ENCODE data around the gene RHBDF2. TPM values are rescaled to one million over a fixed set of nuclear protein-coding genes. Genes with fewer than 3 reads are reported as not detected.

The RHBDF2 gene
- total and polyA plus RNA-seq, 4 donors, result 2.6 to 45.0 (median 21.0) TPM

DNA sequence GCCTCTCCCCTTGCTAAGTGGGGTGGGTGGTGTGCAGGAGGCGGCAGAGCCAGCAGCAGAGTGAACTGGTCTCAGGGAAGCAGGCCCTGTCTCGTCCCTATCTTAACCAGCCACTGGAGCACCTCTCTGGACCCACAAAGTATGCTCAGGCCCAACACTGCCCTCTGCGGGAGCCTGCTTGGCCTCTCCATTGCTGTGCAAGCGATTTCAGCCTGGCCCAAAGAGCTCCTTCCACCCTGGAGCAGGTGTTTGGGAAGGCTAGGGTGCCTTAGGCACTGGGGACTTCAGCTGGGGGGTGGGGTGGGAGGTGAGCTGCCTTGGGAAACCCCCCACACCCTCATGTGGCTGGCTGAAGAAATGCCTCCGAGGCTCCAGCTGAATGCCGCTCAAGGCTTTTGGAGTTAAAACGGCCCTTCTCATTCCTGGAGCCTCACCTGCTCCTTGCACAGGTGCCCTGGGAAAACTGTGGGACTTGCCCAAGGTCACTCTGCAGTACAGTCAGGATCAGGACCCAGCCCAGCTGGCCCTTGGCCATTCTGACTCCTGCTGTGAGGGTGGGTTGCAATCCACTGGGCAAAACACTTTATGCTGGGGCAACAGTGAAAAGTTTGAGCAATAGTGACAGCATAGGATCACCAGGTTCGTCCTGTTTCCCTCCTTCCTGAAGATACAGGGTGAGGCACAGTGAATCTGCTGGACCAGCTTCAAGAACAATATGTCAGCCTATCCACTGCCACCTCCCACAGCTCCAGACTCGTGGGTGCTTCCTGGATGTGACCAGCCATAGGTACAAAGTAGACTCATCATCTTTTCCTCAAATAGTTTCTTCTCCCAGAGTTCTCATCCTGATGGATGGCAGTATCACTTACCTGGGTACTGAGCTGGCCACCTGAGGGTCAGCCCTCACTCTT, 42.4 kb downstream of the RHBDF2 start:
- WGBS, 2 donors, result 65 to 66% methylated on average over 9 of the region's 9 CpGs
- Histone ChIP-seq H3K9me3 (ENCODE audit: control insufficient read depth, low read length) (no peaks in the 10 kb centered on the region), H3K4me3 (ENCODE audit: low read length in 2 of 2) (no peak overlapping the region), H3K27me3 (ENCODE audit: control insufficient read depth in 1 of 2, insufficient read depth in 2 of 2, low read length in 1 of 2) (no peaks in the 10 kb centered on the region), H3K27ac (ENCODE audit: low read depth in 1 of 2, low read length in 2 of 2) (no peak overlapping the region), H3K4me1 (ENCODE audit: control insufficient read depth in 1 of 2, insufficient read depth in 2 of 2, low read length in 2 of 2) (no peaks in the 10 kb centered on the region), H3K36me3 (ENCODE audit: control insufficient read depth in 1 of 2, insufficient read depth in 2 of 2, low read length in 1 of 2) (no peaks in the 10 kb centered on the region)
- DNase-seq (no peak), ATAC-seq (ENCODE audit: low FRiP score) (no peak)
- intact Hi-C loops (cut with DNase I), result no loop called here

DNA sequence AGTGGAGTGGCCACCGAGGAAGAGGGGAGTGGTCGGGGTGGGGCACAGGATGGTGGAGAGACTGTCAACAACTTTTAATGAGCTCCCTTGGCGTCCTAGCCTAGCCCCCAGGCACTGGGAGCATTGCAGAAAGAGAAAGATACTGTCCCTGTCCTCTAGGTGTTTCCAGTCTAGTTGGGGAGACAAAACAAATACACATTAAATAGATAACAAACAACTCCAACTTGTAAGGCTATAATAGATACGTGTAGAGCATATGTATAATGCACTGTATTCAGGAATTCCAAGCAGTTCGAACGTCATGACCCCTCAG, 47.8 kb downstream of the RHBDF2 start:
- H3K36me3 ChIP-seq (ENCODE audit: control insufficient read depth in 1 of 2, insufficient read depth in 2 of 2, low read length in 1 of 2), result no peaks in the 10 kb centered on the region
- no peaks in the 10 kb centered on the region for H3K27me3 ChIP-seq (ENCODE audit: control insufficient read depth in 1 of 2, insufficient read depth in 2 of 2, low read length in 1 of 2)
- no peak for DNase-seq
- H3K4me1 ChIP-seq (ENCODE audit: control insufficient read depth in 1 of 2, insufficient read depth in 2 of 2, low read length in 2 of 2), result no peaks in the 10 kb centered on the region
- ATAC-seq (ENCODE audit: low FRiP score), result no peak
- intact Hi-C loops (cut with DNase I), result no loop called here
- WGBS, 2 donors, result 20 to 24% methylated on average over 6 of the region's 6 CpGs
- H3K4me3 ChIP-seq (ENCODE audit: low read length in 2 of 2), result no peak overlapping the region
- no peaks in the 10 kb centered on the region for H3K9me3 ChIP-seq (ENCODE audit: control insufficient read depth, low read length)
- no peak overlapping the region for H3K27ac ChIP-seq (ENCODE audit: low read depth in 1 of 2, low read length in 2 of 2)

DNA sequence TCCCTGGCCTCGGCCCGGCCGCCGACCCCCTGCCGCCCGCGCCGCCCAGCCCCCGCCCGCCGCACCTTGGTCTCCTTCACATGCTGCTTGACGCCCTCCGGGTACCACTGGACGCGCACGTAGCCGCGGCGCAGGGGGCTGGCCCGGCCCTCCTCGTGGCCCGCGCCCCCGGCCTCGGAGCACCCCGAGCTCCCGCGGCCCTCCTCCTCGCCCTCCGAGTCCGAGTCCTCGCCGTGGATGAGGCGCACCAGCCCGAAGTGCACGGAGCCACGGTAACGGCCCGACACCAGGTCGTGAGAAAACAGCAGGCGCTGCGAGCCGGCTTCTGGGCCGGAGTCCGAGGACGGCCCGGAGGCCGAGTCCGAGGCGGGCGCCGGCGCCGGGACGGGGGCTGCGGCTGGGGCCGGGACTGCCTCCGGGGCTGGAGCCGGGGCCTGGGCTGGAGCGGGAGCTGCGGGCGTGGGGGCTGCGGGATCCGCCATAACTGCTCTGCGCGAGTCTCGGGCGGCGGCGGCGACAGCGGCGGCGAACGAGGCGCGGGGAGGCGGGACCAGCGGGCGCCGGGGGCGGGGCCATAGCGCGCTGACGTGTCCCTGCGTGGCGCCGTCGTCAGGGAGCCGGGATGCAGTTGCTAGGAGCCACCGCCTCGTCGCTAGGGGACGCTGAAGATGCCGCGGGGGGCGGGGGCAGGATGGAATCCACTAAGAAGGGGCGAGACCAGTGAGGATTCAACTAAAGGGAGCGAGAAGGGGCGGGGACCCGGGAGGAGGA, 48.4 kb downstream of the RHBDF2 start, which contains the start of gene UBE2O:
Gene UBE2O (minus strand): TSS at position 493 of the 771 bp plus-strand sequence. CDS start 11 bp downstream, at position 482.
- DNase-seq, result peak; percentile 92 to 97
- H3K4me3 ChIP-seq (ENCODE audit: low read length in 2 of 2), result peak within 1 kb of the TSS; percentile 59 to 79
- no peaks in the 10 kb centered on the region for H3K36me3 ChIP-seq (ENCODE audit: control insufficient read depth in 1 of 2, insufficient read depth in 2 of 2, low read length in 1 of 2)
- peak; percentile 92 for ATAC-seq (ENCODE audit: low FRiP score)
- intact Hi-C loops (cut with DNase I), result no loop called here
- 1% methylated on average over 65 to 101 of the region's 101 CpGs for WGBS, 2 donors
- H3K9me3 ChIP-seq (ENCODE audit: control insufficient read depth, low read length), result no peaks in the 10 kb centered on the region
- no peak within 1 kb of the TSS for H3K27ac ChIP-seq (ENCODE audit: low read depth in 1 of 2, low read length in 2 of 2)
- no peaks in the 10 kb centered on the region for H3K27me3 ChIP-seq (ENCODE audit: control insufficient read depth in 1 of 2, insufficient read depth in 2 of 2, low read length in 1 of 2)
- H3K4me1 ChIP-seq (ENCODE audit: control insufficient read depth in 1 of 2, insufficient read depth in 2 of 2, low read length in 2 of 2), result no peaks in the 10 kb centered on the region

DNA sequence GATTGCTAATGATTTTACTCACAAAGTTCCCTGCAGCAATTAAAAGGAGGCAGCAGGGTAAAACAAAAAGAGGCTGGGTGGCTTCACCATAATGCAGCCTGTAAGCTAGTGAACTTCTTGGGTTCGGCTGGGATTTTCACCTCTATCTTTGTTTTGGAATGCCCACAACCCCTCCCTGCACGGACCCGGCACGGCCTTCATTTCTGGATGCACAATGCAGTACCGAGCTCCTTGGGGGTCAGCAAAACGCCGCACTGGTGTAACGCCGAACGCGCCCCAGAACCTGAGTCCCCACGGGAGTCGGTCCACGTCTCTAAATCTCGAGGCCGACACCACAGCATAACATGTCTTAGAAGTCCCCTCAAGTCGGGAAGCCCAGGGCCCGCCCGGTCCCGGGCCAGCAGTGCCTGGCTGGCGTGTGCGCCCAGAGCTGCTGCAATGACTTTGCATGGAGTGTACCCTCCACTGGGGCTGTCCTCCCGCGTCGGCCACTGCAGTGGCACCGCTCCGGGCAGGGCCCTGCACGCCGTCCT, 49.0 kb downstream of the RHBDF2 start:
- H3K4me3 ChIP-seq (ENCODE audit: low read length in 2 of 2), result peak overlapping the region; percentile 59 to 79
- H3K4me1 ChIP-seq (ENCODE audit: control insufficient read depth in 1 of 2, insufficient read depth in 2 of 2, low read length in 2 of 2), result no peaks in the 10 kb centered on the region
- H3K27me3 ChIP-seq (ENCODE audit: control insufficient read depth in 1 of 2, insufficient read depth in 2 of 2, low read length in 1 of 2), result no peaks in the 10 kb centered on the region
- DNase-seq (peak; percentile 53 to 79), ATAC-seq (ENCODE audit: low FRiP score) (peak; percentile 56)
- H3K36me3 ChIP-seq (ENCODE audit: control insufficient read depth in 1 of 2, insufficient read depth in 2 of 2, low read length in 1 of 2), result no peaks in the 10 kb centered on the region
- 1 to 2% methylated on average over 29 of the region's 29 CpGs for WGBS, 2 donors
- H3K27ac ChIP-seq (ENCODE audit: low read depth in 1 of 2, low read length in 2 of 2), result no peak overlapping the region
- intact Hi-C loops (cut with DNase I), result no loop called here
- H3K9me3 ChIP-seq (ENCODE audit: control insufficient read depth, low read length), result no peaks in the 10 kb centered on the region

DNA sequence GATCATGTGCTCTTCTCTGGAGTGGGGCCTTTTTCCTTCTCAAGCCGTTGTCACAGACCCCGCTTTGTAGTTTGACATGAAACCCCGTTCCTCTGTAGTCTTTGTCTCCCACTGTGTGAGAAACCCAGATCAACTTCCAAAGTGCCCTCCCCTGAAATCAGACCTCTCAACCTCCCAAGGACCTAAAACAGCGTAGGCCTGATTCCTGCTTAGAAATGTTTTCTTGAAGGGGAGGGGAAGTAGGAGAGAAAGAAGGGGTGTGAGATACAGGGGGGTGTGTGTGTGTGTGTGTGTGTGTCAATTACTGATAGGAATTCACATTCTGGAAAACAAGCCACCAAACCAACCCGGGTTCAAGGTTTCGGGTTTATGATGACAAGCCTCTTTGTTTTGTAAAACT, 49.7 kb downstream of the RHBDF2 start:
- Histone ChIP-seq H3K27ac (ENCODE audit: low read depth in 1 of 2, low read length in 2 of 2) (no peak overlapping the region), H3K27me3 (ENCODE audit: control insufficient read depth in 1 of 2, insufficient read depth in 2 of 2, low read length in 1 of 2) (no peaks in the 10 kb centered on the region), H3K9me3 (ENCODE audit: control insufficient read depth, low read length) (no peaks in the 10 kb centered on the region), H3K4me3 (ENCODE audit: low read length in 2 of 2) (no peak overlapping the region), H3K36me3 (ENCODE audit: control insufficient read depth in 1 of 2, insufficient read depth in 2 of 2, low read length in 1 of 2) (no peaks in the 10 kb centered on the region), H3K4me1 (ENCODE audit: control insufficient read depth in 1 of 2, insufficient read depth in 2 of 2, low read length in 2 of 2) (no peaks in the 10 kb centered on the region)
- ATAC-seq (ENCODE audit: low FRiP score), result no peak
- intact Hi-C loops (cut with DNase I), result no loop called here
- no peak for DNase-seq
- 82 to 86% methylated on average over 6 of the region's 6 CpGs for WGBS, 2 donors

DNA sequence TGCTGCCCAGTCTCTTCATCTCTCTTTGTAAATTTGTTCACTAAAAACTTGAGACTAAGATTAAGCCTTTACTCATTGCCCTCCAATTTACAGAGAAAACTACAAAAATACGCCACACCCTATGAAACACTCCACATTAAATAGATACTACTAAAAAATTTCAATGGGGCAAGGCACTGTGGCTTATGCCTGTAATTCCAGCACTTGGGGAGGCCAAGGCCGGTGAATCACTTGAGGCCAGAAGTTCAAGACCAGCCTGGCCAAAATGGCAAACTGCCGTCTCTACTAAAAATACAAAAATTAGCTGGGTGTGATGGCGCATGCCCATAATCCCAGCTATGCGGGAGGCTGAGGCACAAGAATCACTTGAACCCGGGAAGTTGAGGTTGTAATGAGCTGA, 52.1 kb downstream of the RHBDF2 start:
- H3K27ac ChIP-seq (ENCODE audit: low read depth in 1 of 2, low read length in 2 of 2), result no peak overlapping the region
- H3K9me3 ChIP-seq (ENCODE audit: control insufficient read depth, low read length), result no peaks in the 10 kb centered on the region
- no peak overlapping the region for H3K4me3 ChIP-seq (ENCODE audit: low read length in 2 of 2)
- H3K4me1 ChIP-seq (ENCODE audit: control insufficient read depth in 1 of 2, insufficient read depth in 2 of 2, low read length in 2 of 2), result no peaks in the 10 kb centered on the region
- no peaks in the 10 kb centered on the region for H3K36me3 ChIP-seq (ENCODE audit: control insufficient read depth in 1 of 2, insufficient read depth in 2 of 2, low read length in 1 of 2)
- intact Hi-C loops (cut with DNase I), result no loop called here
- ATAC-seq (ENCODE audit: low FRiP score) (no peak), DNase-seq (peak in 1 of 2 donors; percentile 42)
- WGBS, 2 donors, result 94 to 95% methylated on average over 6 of the region's 6 CpGs
- no peaks in the 10 kb centered on the region for H3K27me3 ChIP-seq (ENCODE audit: control insufficient read depth in 1 of 2, insufficient read depth in 2 of 2, low read length in 1 of 2)

DNA sequence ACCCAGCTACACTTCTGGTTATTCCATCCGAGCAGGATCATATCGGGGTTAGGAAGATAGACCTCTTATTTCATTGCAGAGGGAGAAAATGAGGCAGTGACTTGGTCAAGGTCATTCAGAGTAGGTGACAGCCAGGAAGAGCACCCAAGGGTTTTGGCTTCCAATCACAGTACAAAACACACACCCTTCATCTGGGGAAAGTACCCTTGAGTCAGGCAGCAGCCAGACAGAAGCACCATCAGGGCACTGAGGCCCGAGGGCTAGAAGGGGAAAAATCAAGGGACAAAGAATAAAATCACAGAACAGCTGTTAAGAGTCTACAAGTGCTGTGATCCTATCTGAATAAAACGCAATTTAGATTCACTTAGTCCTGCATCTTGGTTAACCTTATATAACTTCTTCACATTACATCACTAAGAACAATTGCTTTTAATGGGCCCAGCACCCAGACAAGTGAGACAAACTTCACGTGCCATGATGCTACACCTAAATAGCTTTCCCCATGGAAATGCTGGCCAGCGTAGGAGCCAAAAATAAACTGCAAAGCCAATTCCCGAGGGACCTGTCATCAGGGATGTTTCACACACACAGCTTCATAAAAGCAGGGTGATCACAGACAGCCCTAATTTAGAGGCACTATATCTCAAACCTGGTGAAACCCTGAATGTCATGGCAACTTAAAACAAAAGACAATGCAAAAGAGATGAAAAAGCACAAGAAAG, 53.1 kb downstream of the RHBDF2 start:
- H3K4me3 ChIP-seq (ENCODE audit: low read length in 2 of 2), result no peak overlapping the region
- DNase-seq (no peak), ATAC-seq (ENCODE audit: low FRiP score) (no peak)
- no peaks in the 10 kb centered on the region for H3K36me3 ChIP-seq (ENCODE audit: control insufficient read depth in 1 of 2, insufficient read depth in 2 of 2, low read length in 1 of 2)
- intact Hi-C loops (cut with DNase I), result no loop called here
- H3K4me1 ChIP-seq (ENCODE audit: control insufficient read depth in 1 of 2, insufficient read depth in 2 of 2, low read length in 2 of 2), result no peaks in the 10 kb centered on the region
- no peaks in the 10 kb centered on the region for H3K27me3 ChIP-seq (ENCODE audit: control insufficient read depth in 1 of 2, insufficient read depth in 2 of 2, low read length in 1 of 2)
- 49 to 63% methylated on average over 7 of the region's 7 CpGs for WGBS, 2 donors
- H3K27ac ChIP-seq (ENCODE audit: low read depth in 1 of 2, low read length in 2 of 2), result no peak overlapping the region
- H3K9me3 ChIP-seq (ENCODE audit: control insufficient read depth, low read length), result no peaks in the 10 kb centered on the region

DNA sequence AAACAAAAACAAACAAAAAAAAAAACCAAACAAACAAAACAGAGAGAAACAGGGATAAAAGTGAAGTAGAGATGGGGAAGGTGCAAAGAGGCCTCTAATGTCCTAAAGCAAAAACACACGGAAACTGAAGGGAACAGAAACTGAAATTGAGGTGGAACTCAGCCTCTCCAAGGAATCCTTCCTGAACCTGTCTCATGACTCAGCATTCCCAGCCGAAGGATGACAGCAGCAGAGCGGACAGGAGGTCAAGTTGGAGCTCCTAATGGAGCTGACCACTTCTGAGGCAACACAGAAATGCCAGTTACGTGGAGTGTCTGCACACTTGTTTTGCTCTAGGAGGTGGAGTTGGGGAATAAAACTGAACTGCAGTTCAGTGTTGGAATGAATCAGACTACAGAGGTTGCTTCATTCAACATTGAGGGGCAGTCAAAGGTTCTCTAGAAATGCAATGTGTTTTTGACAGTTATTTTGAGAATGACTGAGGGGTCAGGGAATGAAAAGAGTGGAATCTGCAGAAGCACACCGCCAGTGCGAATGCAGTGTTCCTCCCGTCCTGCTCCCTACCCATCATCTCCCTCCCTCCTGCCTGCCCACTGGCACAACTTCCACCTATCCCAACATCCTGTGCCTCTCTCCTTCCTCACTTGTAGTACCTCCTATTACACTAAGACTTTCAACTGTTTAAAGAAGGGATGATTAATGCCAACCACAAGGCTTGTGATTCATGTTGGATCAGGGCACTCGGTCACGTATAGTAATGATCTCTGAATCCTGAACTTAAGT, 54.6 kb downstream of the RHBDF2 start:
- ATAC-seq (ENCODE audit: low FRiP score) (no peak), DNase-seq (peak in 1 of 2 donors; percentile 19)
- WGBS, 2 donors, result 76 to 83% methylated on average over 9 of the region's 9 CpGs
- no peaks in the 10 kb centered on the region for H3K9me3 ChIP-seq (ENCODE audit: control insufficient read depth, low read length)
- H3K27me3 ChIP-seq (ENCODE audit: control insufficient read depth in 1 of 2, insufficient read depth in 2 of 2, low read length in 1 of 2), result no peaks in the 10 kb centered on the region
- H3K36me3 ChIP-seq (ENCODE audit: control insufficient read depth in 1 of 2, insufficient read depth in 2 of 2, low read length in 1 of 2), result no peaks in the 10 kb centered on the region
- H3K4me1 ChIP-seq (ENCODE audit: control insufficient read depth in 1 of 2, insufficient read depth in 2 of 2, low read length in 2 of 2), result no peaks in the 10 kb centered on the region
- no peak overlapping the region for H3K4me3 ChIP-seq (ENCODE audit: low read length in 2 of 2)
- intact Hi-C loops (cut with DNase I), result no loop called here
- no peak overlapping the region for H3K27ac ChIP-seq (ENCODE audit: low read depth in 1 of 2, low read length in 2 of 2)
